Measurements from ENCODE around the gene PPP6R3. TPM values are rescaled to one million over a fixed set of nuclear protein-coding genes. Genes with fewer than 3 reads are reported as not detected.

PPP6R3 gene
- total and polyA plus RNA-seq, 2 experiments from 2014 or later, result 31.5 to 108 TPM

DNA sequence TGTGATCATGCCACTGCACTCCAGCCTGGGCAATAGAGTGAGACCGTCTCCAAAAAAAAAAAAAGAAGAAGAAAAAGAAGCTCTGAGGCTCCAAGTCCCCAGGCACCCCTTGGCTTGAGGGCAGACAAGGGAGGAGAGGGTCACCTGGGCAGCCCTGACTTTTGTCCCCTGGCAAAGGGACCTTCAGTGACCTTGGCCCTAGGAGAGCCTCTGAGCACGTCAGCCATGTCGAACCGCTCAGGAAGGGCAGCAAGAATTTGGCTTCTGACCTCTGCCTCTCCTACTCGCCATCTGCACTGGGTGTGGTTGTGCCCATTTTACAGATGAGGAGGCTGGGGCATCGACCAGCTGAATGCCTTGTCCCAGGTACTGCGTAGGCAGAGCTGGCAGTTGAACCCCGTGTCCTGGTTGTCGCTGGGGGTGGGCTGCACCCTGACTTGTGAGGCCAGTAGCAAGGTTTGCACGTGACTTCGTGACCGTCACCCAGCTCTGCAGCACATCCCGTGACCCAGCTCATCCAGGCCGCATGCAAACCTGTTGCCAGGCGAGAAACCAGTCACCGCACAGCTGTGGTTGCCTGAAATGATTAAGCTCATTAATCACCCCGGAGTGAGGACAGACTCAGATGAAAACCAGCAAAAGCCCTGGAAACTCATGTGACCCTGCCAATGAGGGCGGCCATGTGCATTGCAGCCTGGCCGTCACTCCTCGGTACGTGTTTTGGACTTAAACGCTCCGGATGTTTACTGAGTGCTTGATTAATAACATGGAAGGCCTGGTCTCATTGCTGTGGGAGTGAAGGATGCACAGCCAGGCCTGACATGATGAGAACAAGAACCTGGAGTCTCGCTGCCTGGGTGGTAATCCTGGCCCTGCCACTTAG lies 47.7 kb upstream of the PPP6R3 start:
- H2AFZ ChIP-seq, result no peak overlapping the region
- no peaks in the 10 kb centered on the region for H3K36me3 ChIP-seq (replicated peaks; ENCODE audit: insufficient read depth, low read depth)
- no peaks in the 10 kb centered on the region for H3K27me3 ChIP-seq
- WGBS (ENCODE audit: low lambda C conversion rate, missing lambda C conversion rate), result 94% methylated on average over 24 of the region's 24 CpGs
- H4K20me1 ChIP-seq (ENCODE audit: insufficient read depth, poor library complexity, severe bottlenecking), result no peaks in the 10 kb centered on the region
- no peaks in the 10 kb centered on the region for H3K9me3 ChIP-seq (ENCODE audit: low read depth)
- DNase-seq (ENCODE audit: low spot score), result no peak
- TF ChIP-seq CTCF (IDR thresholded peaks at IDR 0.05; ENCODE audit: poor library complexity) (no peak), EZH2phosphoT487 (IDR thresholded peaks at IDR 0.05; ENCODE audit: low read depth, severe bottlenecking, unreplicated experiment) (no peak), EZH2 (IDR thresholded peaks at IDR 0.05; ENCODE audit: borderline replicate concordance) (no peak)
- no peak overlapping the region for H3K27ac ChIP-seq
- no peaks in the 10 kb centered on the region for H3K79me2 ChIP-seq
- no peaks in the 10 kb centered on the region for H3K9me2 ChIP-seq (replicated peaks; ENCODE audit: insufficient read depth)
- no peak overlapping the region for H3K4me2 ChIP-seq
- H3K4me3 ChIP-seq, result no peak overlapping the region
- no peaks in the 10 kb centered on the region for H3K4me1 ChIP-seq (ENCODE audit: insufficient read depth)

DNA sequence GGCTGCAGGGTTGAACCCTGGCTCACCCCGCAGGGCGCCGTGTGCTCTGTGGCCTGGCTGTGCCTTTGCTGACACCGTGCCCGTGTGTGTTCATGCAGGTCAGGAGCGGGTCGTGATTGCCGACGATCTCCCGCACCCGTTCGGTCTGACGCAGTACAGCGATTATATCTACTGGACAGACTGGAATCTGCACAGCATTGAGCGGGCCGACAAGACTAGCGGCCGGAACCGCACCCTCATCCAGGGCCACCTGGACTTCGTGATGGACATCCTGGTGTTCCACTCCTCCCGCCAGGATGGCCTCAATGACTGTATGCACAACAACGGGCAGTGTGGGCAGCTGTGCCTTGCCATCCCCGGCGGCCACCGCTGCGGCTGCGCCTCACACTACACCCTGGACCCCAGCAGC lies 47.0 kb upstream of the PPP6R3 start:
- 96% methylated on average over 27 of the region's 27 CpGs for WGBS (ENCODE audit: low lambda C conversion rate, missing lambda C conversion rate)
- no peaks in the 10 kb centered on the region for H3K4me1 ChIP-seq (ENCODE audit: insufficient read depth)
- H3K36me3 ChIP-seq (replicated peaks; ENCODE audit: insufficient read depth, low read depth), result no peaks in the 10 kb centered on the region
- H4K20me1 ChIP-seq (ENCODE audit: insufficient read depth, poor library complexity, severe bottlenecking), result no peaks in the 10 kb centered on the region
- H3K4me3 ChIP-seq, result no peak overlapping the region
- no peak for TF ChIP-seq EZH2phosphoT487 (IDR thresholded peaks at IDR 0.05; ENCODE audit: low read depth, severe bottlenecking, unreplicated experiment)
- no peak for TF ChIP-seq CTCF (IDR thresholded peaks at IDR 0.05; ENCODE audit: poor library complexity)
- no peak for TF ChIP-seq EZH2 (IDR thresholded peaks at IDR 0.05; ENCODE audit: borderline replicate concordance)
- H3K9me2 ChIP-seq (replicated peaks; ENCODE audit: insufficient read depth), result no peaks in the 10 kb centered on the region
- H3K79me2 ChIP-seq, result no peaks in the 10 kb centered on the region
- DNase-seq (ENCODE audit: low spot score), result no peak
- H3K27ac ChIP-seq, result no peak overlapping the region
- H3K27me3 ChIP-seq, result no peaks in the 10 kb centered on the region
- no peak overlapping the region for H2AFZ ChIP-seq
- no peaks in the 10 kb centered on the region for H3K9me3 ChIP-seq (ENCODE audit: low read depth)
- H3K4me2 ChIP-seq, result no peak overlapping the region

DNA sequence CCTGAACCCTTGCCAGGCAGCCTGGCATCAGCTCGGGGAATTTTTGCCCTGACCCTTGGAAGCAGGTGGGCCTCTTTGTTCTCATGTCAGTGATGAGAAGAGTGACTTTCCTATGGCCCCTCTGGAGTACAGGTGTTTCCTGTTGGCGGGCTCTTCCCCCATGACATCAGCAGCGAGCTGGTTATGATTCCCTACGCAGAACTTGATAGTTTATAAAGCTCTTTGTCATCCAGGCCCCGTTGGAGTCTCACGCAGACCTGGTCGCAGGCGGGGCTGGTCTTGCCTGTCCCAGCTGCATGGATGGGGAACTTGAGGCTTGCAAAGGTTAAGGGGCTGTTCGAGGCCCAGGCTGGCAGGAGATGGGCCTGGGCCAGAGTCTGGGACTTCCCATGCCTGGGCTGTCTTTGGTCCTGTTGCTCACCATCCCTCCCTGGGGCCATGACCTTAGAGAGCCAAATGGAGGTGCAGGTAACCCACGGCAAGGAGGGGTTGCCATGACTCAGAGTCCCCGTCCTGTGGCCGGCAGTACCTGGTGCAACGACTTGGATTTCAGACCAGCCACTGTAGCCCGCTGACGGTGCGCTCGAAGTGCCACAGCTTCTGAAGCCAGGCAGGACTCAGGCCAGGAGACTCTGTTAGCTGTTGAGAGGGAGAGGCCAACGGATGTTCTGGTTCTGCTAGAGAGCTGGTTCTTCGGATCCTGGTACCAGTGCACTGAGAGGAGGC lies 45.9 kb upstream of the PPP6R3 start:
- DNase-seq (ENCODE audit: low spot score), result no peak
- H3K4me3 ChIP-seq, result no peak overlapping the region
- H3K9me2 ChIP-seq (replicated peaks; ENCODE audit: insufficient read depth), result no peaks in the 10 kb centered on the region
- H3K27ac ChIP-seq, result no peak overlapping the region
- H4K20me1 ChIP-seq (ENCODE audit: insufficient read depth, poor library complexity, severe bottlenecking), result no peaks in the 10 kb centered on the region
- no peak overlapping the region for H3K4me2 ChIP-seq
- H3K36me3 ChIP-seq (replicated peaks; ENCODE audit: insufficient read depth, low read depth), result no peaks in the 10 kb centered on the region
- H2AFZ ChIP-seq, result no peak overlapping the region
- no peaks in the 10 kb centered on the region for H3K27me3 ChIP-seq
- no peaks in the 10 kb centered on the region for H3K79me2 ChIP-seq
- no peaks in the 10 kb centered on the region for H3K9me3 ChIP-seq (ENCODE audit: low read depth)
- TF ChIP-seq EZH2phosphoT487 (IDR thresholded peaks at IDR 0.05; ENCODE audit: low read depth, severe bottlenecking, unreplicated experiment) (no peak), EZH2 (IDR thresholded peaks at IDR 0.05; ENCODE audit: borderline replicate concordance) (no peak), CTCF (IDR thresholded peaks at IDR 0.05; ENCODE audit: poor library complexity) (no peak)
- H3K4me1 ChIP-seq (ENCODE audit: insufficient read depth), result no peaks in the 10 kb centered on the region
- WGBS (ENCODE audit: low lambda C conversion rate, missing lambda C conversion rate), result 94% methylated on average over 19 of the region's 19 CpGs
